H1 (cell line): ENCODE measurements around the gene PXDN.
"Not testable (repeated sequence)": the region's sequence is repeated elsewhere in the genome, so short reads cannot be mapped to it uniquely, and the experiment has no call there.

Experiments
- ATF2 ChIP-seq: IDR thresholded peaks from 2 replicates; pipeline ENCODE4 v1.6.1; 2012; ENCODE audit warnings: low read length, inconsistent platforms
- CTCF ChIP-seq, 3 experiments: IDR thresholded peaks; 1 replicate in 2 of 3; 2 replicates in 1 of 3; pipeline versions ENCODE4 v1.5.1 to v1.6.1; 2011; ENCODE audit warnings: low read length in 3 of 3, mild to moderate bottlenecking in 3 of 3, inconsistent platforms in 2 of 3, low read depth in 1 of 3, moderate library complexity in 1 of 3; ENCODE audit not compliant: insufficient read depth in 1 of 3; ENCODE audit errors: control extremely low read depth in 1 of 3
- EZH2 ChIP-seq: fragments of 200-600 bp; sonication (generic); IDR thresholded peaks from 2 replicates; pipeline ENCODE4 v1.7.1; 2012; ENCODE audit warnings: low read depth, mild to moderate bottlenecking, moderate library complexity, low read length, inconsistent platforms; ENCODE audit not compliant: severe bottlenecking
- MAFK ChIP-seq: IDR thresholded peaks from 2 replicates; pipeline ENCODE4 v1.6.1; 2012; ENCODE audit warnings: low read depth, mild to moderate bottlenecking, improper control_type of control experiment, low read length
- POLR2A ChIP-seq, 2 experiments: IDR thresholded peaks; 1 replicate in 1 of 2; 2 replicates in 1 of 2; pipeline ENCODE4 v1.6.1; 2011; ENCODE audit warnings: low read depth in 2 of 2, low read length in 2 of 2, mild to moderate bottlenecking in 2 of 2; ENCODE audit errors: control extremely low read depth in 1 of 2

GRCh38 chr2:1679065-1679464, 65.2 kb downstream of the PXDN start:
- TF ChIP-seq CTCF (IDR thresholded peaks at IDR 0.05; ENCODE audit: control extremely low read depth in 1 of 3, insufficient read depth in 1 of 3, low read depth in 1 of 3, low read length in 3 of 3); POLR2A (IDR thresholded peaks at IDR 0.05; ENCODE audit: control extremely low read depth in 1 of 2, low read depth in 2 of 2, low read length in 2 of 2); MAFK; ATF2; EZH2: not testable (repeated sequence)
